CD4-positive, alpha-beta T cell treated with Interleukin-1 beta for 1 hour (primary cell): Measurements from ENCODE around the gene CENPL.
"Not testable (repeated sequence)": the region's sequence is repeated elsewhere in the genome, so short reads cannot be mapped to it uniquely, and the experiment has no call there.

ENCODE experiments used
- DNase-seq, 2 donors: peaks; one replicate each; pipeline ENCODE4 v3.0.0-alpha.2; 2020 to 2022

The CENPL gene

GRCh38 chr1:173824315-173825081, at the start of gene CENPL, which contains the start of gene DARS2:
Gene CENPL, minus strand, starts transcription at chr1:173824883. Its CDS starts 13,584 bp downstream, at chr1:173811299.
Gene DARS2, plus strand, starts transcription at chr1:173824673. Its CDS starts 557 bp downstream, at chr1:173825230.
- peak; percentile 91 to 92 for DNase-seq

- DNase-seq = no peak
Observed at GRCh38 chr1:173871500-173871899, 46.8 kb upstream of the CENPL start.

- DNase-seq = no peak
Observed at GRCh38 chr1:173871091-173871490, 46.4 kb upstream of the CENPL start.

- peak; percentile 25 to 55 for DNase-seq
Observed at GRCh38 chr1:173870252-173871075, 45.8 kb upstream of the CENPL start.

GRCh38 chr1:173869021-173869359, 44.3 kb upstream of the CENPL start:
- no peak for DNase-seq

- DNase-seq = peak; percentile 92
Observed at GRCh38 chr1:173868266-173869020, 43.8 kb upstream of the CENPL start, which contains the start of gene ZBTB37. Gene ZBTB37, plus strand, starts transcription at chr1:173868380. Its CDS starts 1,846 bp downstream, at chr1:173870226.

GRCh38 chr1:173867753-173868265, 43.1 kb upstream of the CENPL start, which contains the start of gene GAS5:
Gene GAS5, minus strand, starts transcription at chr1:173867989.
- peak; percentile 99 to 100 for DNase-seq

GRCh38 chr1:173867141-173867752, 42.6 kb upstream of the CENPL start:
- DNase-seq = peak in 1 of 2 donors; percentile 3

GRCh38 chr1:173866413-173867115, 41.9 kb upstream of the CENPL start:
- DNase-seq = no peak

GRCh38 chr1:173865468-173866164, 40.9 kb upstream of the CENPL start:
- no peak for DNase-seq

GRCh38 chr1:173864179-173864867, 39.6 kb upstream of the CENPL start:
- no peak for DNase-seq

- no peak for DNase-seq
Observed at GRCh38 chr1:173863224-173864161, 38.8 kb upstream of the CENPL start.

- no peak for DNase-seq
Observed at GRCh38 chr1:173862769-173863223, 38.1 kb upstream of the CENPL start.

GRCh38 chr1:173862146-173862768, 37.6 kb upstream of the CENPL start:
- not testable (repeated sequence) for DNase-seq

GRCh38 chr1:173861731-173862145, 37.1 kb upstream of the CENPL start:
- DNase-seq = no peak

- DNase-seq = no peak
Observed at GRCh38 chr1:173860065-173860464, 35.4 kb upstream of the CENPL start.

GRCh38 chr1:173859547-173859946, 34.9 kb upstream of the CENPL start:
- not testable (repeated sequence) for DNase-seq

- DNase-seq = no peak
Observed at GRCh38 chr1:173857363-173857917, 32.8 kb upstream of the CENPL start.
